HG03521 (cell line): Measurements from ENCODE around the gene ENTHD1.

ENCODE experiments used
- ATAC-seq: cut with Tn5 transposase; IDR thresholded peaks from one replicate; pipeline ENCODE4 v1.9.1; 2021; ENCODE audit warnings: mild to moderate bottlenecking, moderate library complexity; ENCODE audit not compliant: unreplicated experiment

Gene ENTHD1

GRCh38 chr22:39697790-39698430, 195.7 kb downstream of the ENTHD1 start:
- ATAC-seq = no peak

GRCh38 chr22:39693943-39694500, 199.5 kb downstream of the ENTHD1 start:
- no peak for ATAC-seq
